ENCODE data around the gene RIPOR2. TPM values are rescaled to one million over a fixed set of nuclear protein-coding genes. Genes with fewer than 3 reads are reported as not detected.

Gene RIPOR2
- total RNA-seq, 4 donors from 2014 or later: 8.8 to 27.0 (median 19.0) TPM

DNA sequence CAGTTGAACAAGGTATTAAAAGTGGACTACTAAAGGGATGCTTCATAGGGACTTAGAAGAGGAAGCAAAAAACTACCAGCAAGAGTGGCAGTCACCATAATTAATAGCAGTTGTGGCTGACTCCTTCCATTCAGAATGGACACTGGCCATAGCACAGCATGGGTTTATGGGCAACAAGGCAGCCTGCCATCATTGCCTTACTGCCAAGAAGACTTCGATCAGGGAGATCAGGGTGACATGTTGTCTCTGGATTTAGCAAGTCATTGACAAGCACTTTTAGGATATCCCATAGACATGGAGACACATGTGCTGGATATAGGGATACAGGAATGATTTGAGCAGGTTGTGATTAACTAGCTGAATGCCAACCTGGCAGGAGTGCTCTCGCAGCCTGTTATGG is 35.3 kb upstream of the RIPOR2 start:
- 90 to 93% methylated on average over 2 of the region's 2 CpGs for WGBS, 2 donors
- Histone ChIP-seq H3K9me3 (no peaks in the 10 kb centered on the region), H3K4me1 (no peaks in the 10 kb centered on the region)

DNA sequence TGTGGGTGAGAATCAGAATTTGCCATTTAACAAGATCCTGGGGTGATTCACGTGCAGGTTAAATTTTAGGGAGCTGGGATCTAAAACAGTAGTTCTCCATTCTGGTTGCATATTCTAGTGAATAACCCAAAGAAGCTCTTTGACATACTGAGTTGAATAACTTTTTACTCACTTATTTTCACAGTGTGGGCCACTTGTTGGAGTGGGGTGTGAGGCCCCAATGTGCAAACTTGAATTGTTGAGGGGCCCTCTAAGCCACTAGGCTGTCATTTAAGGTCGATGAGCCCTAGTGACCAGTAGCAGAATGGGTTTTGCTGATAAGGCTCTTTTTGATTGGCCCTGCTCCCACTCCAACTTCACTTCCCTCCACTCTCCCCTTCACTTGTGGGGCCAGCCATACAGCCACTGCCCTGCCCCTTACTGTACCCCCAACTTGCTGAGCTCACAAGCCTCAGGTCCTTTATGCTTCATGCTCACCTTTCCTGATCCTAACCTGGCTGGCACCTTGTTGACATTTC is 33.6 kb upstream of the RIPOR2 start:
- 71 to 83% methylated on average over 2 of the region's 2 CpGs for WGBS, 2 donors
- Histone ChIP-seq H3K36me3 (no peaks in the 10 kb centered on the region), H3K4me3 (no peak overlapping the region), H3K27ac (no peak overlapping the region), H3K27me3 (no peaks in the 10 kb centered on the region), H3K9me3 (no peaks in the 10 kb centered on the region), H3K4me1 (no peaks in the 10 kb centered on the region)
- DNase-seq (ENCODE audit: low spot score in 2 of 2): no peak
- TF ChIP-seq POLR2A (IDR thresholded peaks at IDR 0.05) (no peak), EP300 (IDR thresholded peaks at IDR 0.05) (no peak)
- TF ChIP-seq, protein P1, sequence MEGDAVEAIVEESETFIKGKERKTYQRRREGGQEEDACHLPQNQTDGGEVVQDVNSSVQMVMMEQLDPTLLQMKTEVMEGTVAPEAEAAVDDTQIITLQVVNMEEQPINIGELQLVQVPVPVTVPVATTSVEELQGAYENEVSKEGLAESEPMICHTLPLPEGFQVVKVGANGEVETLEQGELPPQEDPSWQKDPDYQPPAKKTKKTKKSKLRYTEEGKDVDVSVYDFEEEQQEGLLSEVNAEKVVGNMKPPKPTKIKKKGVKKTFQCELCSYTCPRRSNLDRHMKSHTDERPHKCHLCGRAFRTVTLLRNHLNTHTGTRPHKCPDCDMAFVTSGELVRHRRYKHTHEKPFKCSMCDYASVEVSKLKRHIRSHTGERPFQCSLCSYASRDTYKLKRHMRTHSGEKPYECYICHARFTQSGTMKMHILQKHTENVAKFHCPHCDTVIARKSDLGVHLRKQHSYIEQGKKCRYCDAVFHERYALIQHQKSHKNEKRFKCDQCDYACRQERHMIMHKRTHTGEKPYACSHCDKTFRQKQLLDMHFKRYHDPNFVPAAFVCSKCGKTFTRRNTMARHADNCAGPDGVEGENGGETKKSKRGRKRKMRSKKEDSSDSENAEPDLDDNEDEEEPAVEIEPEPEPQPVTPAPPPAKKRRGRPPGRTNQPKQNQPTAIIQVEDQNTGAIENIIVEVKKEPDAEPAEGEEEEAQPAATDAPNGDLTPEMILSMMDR (IDR thresholded peaks at IDR 0.05): no peak

More for the DNA sequence above, 35.3 kb upstream of the RIPOR2 start:
- no peaks in the 10 kb centered on the region for H3K27me3 ChIP-seq
- no peak for TF ChIP-seq EP300 (IDR thresholded peaks at IDR 0.05)
- no peak for TF ChIP-seq POLR2A (IDR thresholded peaks at IDR 0.05)
- TF ChIP-seq, protein P1 (IDR thresholded peaks at IDR 0.05): no peak
- no peak overlapping the region for H3K27ac ChIP-seq
- H3K4me3 ChIP-seq: no peak overlapping the region
- no peaks in the 10 kb centered on the region for H3K36me3 ChIP-seq
- no peak for DNase-seq (ENCODE audit: low spot score in 2 of 2)

DNA sequence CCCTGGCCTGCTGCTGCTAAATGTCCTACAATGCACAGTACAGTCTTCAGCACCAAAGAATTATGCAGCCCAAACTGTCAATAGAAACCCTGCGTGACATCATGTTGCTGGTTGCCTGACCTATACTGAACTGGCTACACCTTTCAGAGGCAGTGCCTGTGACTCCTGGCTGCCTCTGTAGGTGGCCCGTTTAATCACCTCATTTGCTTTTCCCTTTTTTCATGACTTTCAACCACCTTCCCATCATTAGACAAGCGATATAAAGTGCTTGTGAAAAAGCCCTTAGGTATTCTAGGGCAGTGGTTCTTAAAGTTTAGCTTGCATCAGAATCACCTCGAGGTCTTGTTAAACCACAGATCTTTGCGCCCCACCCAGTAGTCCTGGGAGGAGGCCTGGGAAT is 33.0 kb upstream of the RIPOR2 start:
- no peaks in the 10 kb centered on the region for H3K36me3 ChIP-seq
- no peaks in the 10 kb centered on the region for H3K27me3 ChIP-seq
- WGBS, 2 donors: 83 to 87% methylated on average over 5 of the region's 5 CpGs
- no peak overlapping the region for H3K27ac ChIP-seq
- H3K4me1 ChIP-seq: no peaks in the 10 kb centered on the region
- no peak for DNase-seq (ENCODE audit: low spot score in 2 of 2)
- no peaks in the 10 kb centered on the region for H3K9me3 ChIP-seq
- no peak overlapping the region for H3K4me3 ChIP-seq
- TF ChIP-seq POLR2A (IDR thresholded peaks at IDR 0.05): no peak
- TF ChIP-seq, protein P1 (IDR thresholded peaks at IDR 0.05): no peak
- no peak for TF ChIP-seq EP300 (IDR thresholded peaks at IDR 0.05)

DNA sequence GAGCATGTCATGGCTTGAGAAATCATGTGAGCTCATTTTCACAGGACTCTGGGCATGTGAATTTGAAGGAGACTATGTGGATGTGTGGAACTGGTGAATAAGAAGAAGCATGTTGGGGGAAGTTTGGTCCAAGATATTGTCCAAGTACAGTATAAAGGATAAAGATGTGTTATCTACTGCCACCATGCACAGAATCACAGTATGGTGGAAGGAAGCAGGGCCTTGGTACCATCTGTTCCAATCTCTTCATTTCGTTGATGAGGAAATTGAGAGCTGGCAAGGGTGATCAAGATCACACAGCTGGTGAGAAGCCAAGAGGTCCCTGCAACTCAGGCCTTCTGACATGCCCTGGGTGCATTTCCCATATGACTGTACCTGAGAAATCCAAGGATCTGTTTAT is 31.5 kb upstream of the RIPOR2 start:
- Histone ChIP-seq H3K27me3 (no peaks in the 10 kb centered on the region), H3K36me3 (no peaks in the 10 kb centered on the region), H3K4me1 (no peaks in the 10 kb centered on the region), H3K27ac (no peak overlapping the region), H3K9me3 (no peaks in the 10 kb centered on the region), H3K4me3 (no peak overlapping the region)
- DNase-seq (ENCODE audit: low spot score in 2 of 2): no peak
- TF ChIP-seq EP300 (IDR thresholded peaks at IDR 0.05) (no peak), POLR2A (IDR thresholded peaks at IDR 0.05) (no peak)
- TF ChIP-seq, protein P1 (IDR thresholded peaks at IDR 0.05): no peak
- WGBS, 2 donors: 73 to 75% methylated on average over 1 of the region's 1 CpG

DNA sequence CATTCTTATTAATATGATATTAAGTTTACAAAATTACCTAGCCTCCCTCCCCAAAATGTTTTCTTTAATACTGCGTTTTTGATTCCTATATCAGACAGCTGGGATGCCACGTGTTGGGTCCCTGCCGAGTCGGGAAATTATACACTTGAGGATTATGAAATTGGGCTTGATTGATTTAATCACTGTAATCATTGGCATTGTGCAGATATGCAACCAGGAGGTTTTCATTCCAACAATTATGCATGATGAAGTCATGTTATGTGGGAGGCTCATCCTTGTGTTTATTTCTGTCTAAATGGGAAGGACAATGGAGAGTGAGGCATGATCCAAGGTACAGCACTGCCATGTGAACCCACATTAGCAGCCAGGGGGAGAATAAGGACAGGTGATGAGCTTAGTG is 30.6 kb upstream of the RIPOR2 start:
- Histone ChIP-seq H3K36me3 (no peaks in the 10 kb centered on the region), H3K4me1 (no peaks in the 10 kb centered on the region), H3K9me3 (no peaks in the 10 kb centered on the region), H3K27ac (no peak overlapping the region), H3K4me3 (no peak overlapping the region), H3K27me3 (no peaks in the 10 kb centered on the region)
- DNase-seq (ENCODE audit: low spot score in 2 of 2): no peak
- no peak for TF ChIP-seq POLR2A (IDR thresholded peaks at IDR 0.05)
- TF ChIP-seq, protein P1 (IDR thresholded peaks at IDR 0.05): no peak
- TF ChIP-seq EP300 (IDR thresholded peaks at IDR 0.05): no peak
- WGBS, 2 donors: 77 to 87% methylated on average over 4 of the region's 4 CpGs

Data from tibial nerve (tissue), 4 donors.